Measurements from ENCODE around the gene TRAPPC14.

Gene TRAPPC14

DNA sequence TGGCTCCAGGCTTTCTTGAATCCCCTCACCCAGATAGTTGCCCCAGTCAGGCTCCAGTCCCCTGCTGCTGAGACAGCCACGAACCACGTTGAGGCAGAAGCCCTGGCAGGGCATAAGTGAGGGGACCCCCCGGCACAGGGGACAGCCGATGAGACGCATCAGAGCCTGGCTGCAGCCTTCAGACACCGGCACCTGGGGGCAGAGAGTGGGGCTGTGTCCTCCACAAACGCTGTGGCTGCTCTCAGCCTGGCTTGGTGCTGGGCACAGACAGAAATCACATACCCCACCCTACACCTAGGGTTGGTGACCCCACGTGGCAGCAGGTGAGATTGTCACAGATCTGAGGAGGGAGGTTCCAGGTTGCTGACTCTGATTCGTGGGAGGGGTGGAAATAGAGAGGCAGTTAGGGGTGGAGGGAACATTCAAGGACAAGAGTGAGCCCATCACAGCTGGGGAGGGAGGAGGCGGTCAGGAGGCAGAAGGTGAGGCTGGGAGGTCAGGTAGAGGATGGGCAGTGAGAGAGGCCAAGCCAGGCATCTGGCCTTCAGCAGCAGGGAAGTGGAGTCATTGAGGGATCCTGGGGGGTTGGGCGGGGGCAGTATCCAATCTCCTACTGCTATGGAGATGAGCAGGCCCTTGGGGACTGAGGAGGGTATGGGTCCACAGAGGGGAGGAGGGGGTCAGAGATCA, 15.4 kb upstream of the TRAPPC14 start:
- DNase-seq = no peak

DNA sequence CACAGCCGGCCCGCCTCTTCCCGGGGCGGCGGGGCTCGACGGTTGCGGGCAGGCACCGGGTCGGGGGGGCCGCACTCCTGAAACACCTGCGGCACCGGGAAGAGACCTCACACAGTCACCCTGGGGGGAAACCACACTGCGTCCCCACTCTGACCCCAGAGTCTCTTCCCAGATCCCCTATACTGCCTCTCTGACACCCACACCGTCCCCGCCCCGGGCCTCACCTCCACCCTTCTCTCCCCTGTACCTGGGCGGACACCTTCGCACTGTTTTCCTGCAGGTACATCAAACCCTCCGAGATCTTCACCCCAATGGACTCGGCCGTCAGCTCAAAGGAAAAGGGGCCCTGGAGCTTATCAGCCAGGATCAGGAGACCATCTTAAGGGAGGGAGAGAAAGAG, 13.3 kb upstream of the TRAPPC14 start:
- DNase-seq = no peak

GRCh38 chr7:100171087-100171681, 12.7 kb upstream of the TRAPPC14 start:
- peak; percentile 36 for DNase-seq

GRCh38 chr7:100170101-100170897, 11.8 kb upstream of the TRAPPC14 start:
- no peak for DNase-seq

- DNase-seq = no peak
These were observed 10.8 kb upstream of the TRAPPC14 start for GRCh38 chr7:100169147-100169850.

DNA sequence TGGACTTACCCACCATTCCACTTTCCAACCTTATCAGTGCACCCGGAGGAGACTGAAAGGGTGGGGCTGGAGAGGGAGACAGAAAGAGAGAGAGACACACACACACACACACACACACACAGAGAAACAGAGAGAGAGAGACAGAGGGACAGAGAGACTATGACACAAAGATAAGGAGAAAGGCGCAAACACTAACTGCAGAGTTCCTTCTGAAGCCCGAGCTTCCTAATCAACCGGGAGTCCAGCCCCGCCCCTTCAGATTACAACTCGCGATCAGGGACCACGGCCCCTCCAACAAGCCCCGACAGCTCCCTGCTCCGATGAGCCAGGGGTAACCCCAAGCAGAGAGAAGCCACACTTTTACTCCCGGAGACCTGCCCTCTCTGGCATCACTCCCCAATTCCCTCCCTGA, 9.4 kb upstream of the TRAPPC14 start:
- DNase-seq = no peak

DNA sequence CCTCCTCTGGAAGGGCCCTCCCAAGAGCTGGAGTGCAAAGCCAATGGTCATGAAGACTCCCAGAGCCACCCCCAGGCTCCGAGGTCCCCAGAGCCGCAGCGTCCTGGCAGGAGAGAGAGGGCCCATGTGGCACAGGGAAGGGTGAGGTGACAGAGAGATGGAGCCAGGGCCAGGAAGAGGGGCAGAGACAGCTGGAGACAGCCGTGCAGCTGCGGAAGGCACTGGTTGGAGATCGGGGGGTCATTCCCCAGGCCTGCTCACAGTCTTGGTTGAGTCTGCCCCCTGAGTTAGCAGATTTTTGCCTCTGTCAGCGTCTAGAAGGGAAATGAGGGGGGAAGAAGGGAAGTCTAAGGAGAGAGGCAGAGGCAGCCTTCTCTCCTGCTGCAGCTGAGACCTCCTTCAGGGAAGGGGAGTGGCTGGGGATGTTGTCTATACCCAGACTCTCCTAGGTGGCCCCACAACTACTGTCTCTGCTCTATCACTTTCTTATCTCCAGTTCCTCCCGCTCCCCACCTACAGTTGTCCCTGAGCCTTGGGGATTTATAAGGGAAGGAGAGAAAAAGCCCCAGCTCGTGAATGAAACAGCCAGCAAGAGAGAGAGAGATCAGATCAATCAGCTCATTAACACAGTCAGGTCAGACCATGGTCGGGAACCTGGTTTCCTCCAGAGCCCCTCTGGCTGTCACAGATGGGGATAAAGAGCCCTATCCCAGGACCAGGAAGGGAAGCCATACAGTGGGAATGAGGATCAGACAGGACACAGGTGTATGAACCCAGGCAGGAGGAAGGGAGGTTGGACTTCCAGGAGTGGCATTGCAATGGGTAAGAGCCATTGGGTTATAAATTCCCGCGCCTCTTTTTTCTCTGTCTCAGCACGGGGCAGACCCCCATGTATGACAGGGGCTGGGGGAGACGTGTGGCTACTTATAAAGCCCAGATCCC, 8.7 kb upstream of the TRAPPC14 start:
- DNase-seq = no peak

GRCh38 chr7:100166317-100166940, 7.9 kb upstream of the TRAPPC14 start:
- no peak for DNase-seq

- no peak for DNase-seq
These were observed 5.3 kb upstream of the TRAPPC14 start for GRCh38 chr7:100163871-100164270.

DNA sequence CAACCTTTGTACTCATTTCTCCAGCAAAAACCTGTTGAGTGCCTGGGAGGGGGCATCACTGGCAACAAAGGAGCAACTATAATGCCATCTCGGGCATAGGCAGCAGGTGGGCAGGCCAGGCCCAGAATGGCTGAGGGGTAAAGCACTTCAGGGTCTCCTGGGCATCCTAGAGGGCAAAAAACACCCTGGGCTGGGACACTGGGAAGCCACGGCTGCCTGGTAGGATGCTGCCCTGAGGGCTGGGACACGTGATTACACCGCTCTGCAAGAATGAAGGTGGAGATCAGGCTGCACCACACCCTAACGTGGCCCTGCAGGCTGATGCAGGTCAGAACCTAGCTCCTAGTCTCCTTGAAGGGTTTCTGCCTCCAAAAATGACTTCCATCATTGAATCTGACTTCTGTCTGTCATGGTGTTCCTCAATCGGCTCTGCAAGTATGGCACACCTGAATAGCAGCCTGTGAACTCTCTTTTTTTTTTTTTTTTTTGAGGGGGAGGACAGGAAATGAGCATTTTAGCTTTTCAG, 4.5 kb upstream of the TRAPPC14 start:
- no peak for DNase-seq

DNA sequence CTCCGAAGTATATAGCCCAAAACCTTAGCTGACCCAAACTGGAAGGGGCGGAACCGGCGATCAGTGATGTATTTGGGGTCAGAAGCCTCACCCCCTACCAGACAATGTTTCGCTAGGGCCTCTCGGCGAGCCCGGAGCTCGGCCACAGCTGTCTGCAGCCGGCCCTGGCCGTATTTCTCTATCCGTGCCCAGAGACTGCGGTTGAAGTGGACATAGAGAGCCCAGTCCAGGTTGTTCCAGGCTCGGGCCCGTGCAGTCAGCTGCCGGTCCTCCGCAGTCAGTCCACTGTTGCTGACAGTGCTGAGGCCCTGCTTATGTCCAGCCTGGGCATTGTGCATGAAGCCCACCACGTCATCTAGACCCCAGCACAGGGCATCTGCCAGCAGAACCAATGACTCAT, 1.5 kb upstream of the TRAPPC14 start:
- DNase-seq = no peak

DNA sequence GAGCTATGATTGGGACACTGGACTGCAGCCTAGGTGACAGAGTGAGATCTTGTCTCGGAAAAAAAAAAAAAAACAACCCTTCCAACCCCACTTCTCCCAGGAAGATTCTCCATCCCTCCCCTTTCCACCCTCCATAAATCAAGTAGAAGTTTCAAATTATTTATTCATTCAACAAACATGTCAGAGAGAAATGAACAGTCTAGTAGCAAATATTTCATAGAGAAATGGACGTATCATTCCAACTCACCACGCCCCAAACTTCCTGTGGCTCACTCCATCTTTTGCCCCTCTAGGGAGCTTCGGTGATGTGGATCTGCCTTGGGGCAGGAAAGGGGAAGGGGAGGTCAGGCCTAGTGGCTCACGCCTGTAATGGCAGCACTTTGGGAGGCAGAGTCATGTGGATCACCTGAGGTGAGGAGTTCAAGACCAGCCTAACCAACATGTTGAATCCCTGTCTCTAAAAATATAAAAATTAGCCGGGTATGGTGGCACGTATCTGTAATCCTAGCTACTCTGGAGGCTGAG, 638 bp upstream of the TRAPPC14 start:
- no peak for DNase-seq

- DNase-seq = no peak
These were observed 942 bp downstream of the TRAPPC14 start for GRCh38 chr7:100157334-100158228.

DNA sequence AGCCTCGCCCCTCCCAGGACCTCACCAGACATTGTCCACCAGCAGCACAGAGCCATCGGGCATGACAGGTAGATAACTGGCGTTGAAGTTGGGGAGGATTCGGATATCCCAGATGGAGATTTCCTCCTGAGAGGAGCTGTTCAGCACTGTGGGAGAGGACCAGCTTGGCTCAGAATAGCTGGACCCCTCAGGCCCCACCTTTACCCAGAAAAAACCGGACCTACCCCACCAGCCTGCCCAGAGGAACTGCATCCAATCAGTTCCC, 1.5 kb downstream of the TRAPPC14 start:
- DNase-seq = no peak

- no peak for DNase-seq
These were observed 2.0 kb downstream of the TRAPPC14 start for GRCh38 chr7:100156331-100157068.

GRCh38 chr7:100155553-100156317, 2.8 kb downstream of the TRAPPC14 start:
- no peak for DNase-seq

DNA sequence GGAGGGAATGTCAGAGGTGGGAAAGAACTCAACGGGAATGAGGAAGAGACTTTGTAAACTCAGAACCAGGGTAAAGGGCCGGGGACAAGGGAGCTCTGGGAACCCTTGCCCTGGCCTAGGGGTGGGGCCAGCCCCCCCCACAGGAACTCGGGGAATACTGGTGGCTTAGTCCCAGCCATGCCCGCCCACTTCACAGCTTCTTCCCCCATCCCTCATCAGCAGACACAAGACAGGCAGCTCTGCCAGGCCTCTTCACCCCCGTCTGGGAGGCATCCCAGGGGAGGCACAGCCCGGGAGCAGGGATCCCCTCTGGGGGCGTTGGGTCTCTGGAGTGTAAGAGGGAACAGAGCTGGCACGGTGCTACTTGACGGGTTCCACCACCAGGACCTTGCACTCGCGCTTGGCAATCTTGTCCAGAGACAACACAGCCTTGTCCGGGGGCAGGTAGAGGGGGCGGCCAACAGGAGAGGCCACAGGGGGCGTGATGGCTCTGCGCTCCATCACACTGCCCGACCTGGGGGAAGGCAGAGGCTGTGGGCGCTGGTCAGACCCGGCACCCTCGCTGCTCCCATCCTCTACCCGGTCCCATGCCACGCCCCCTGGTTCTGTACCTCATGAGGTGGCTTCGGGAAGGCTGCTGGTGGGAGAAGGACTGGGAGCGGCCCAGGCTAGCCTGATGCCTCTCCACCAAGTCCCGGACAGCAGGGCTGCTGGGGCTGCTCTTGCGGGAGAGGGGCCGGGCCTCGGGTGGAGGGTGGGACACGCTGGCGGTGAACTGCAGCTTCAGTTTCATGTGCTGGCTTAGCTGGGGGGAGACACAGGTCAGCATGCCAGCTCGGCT, 3.7 kb downstream of the TRAPPC14 start:
- DNase-seq = no peak
